Stomach (tissue), 9 donors: ENCODE data around the gene MFSD6. TPM values are rescaled to one million over a fixed set of nuclear protein-coding genes. Genes with fewer than 3 reads are reported as not detected.

Experiments
- DNase-seq, 2 donors: peaks; one replicate each; pipeline versions ENCODE4 v3.0.0 to v3.0.0-alpha.2; 2013 to 2019
- H3K27ac ChIP-seq, 5 donors: fragments of 200-600 bp in 4 of 5; sonication (generic) in 4 of 5; one replicate each; pipeline ENCODE4 v1.5.1; 2013 to 2019; ENCODE audit warnings: mild to moderate bottlenecking in 1 of 5, moderate library complexity in 1 of 5
- H3K27me3 ChIP-seq, 3 donors: fragments of 200-600 bp; sonication (generic); one replicate each; pipeline ENCODE4 v1.5.1; 2017 to 2019; ENCODE audit warnings: mixed run types in 1 of 3
- H3K36me3 ChIP-seq, 4 donors: fragments of 200-600 bp; sonication (generic); 1 replicate in 3 of 4; 2 replicates in 1 of 4; pipeline ENCODE4 v1.5.1; 2016 to 2019
- H3K4me1 ChIP-seq, 4 donors: fragments of 200-600 bp; sonication (generic); one replicate each; pipeline ENCODE4 v1.5.1; 2016 to 2019
- H3K4me3 ChIP-seq, 4 donors: fragments of 200-600 bp; sonication (generic) in 3 of 4; one replicate each; pipeline ENCODE4 v1.5.1; 2016 to 2019; ENCODE audit warnings: mild to moderate bottlenecking in 1 of 4
- H3K9me3 ChIP-seq, 4 donors: fragments of 200-600 bp; sonication (generic); one replicate each; pipeline ENCODE4 v1.5.1; 2016 to 2019
- EP300 ChIP-seq: sonication (generic); formaldehyde crosslinking; IDR thresholded peaks from one replicate; pipeline ENCODE4 v1.6.1; 2017; ENCODE audit warnings: antibody characterized with exemption
- POLR2A ChIP-seq, 4 donors: fragments of 450-650 bp; IDR thresholded peaks; one replicate each; pipeline ENCODE4 v1.6.1; 2016; ENCODE audit warnings: antibody characterized with exemption in 4 of 4, control low read depth in 2 of 4, mild to moderate bottlenecking in 1 of 4, moderate library complexity in 1 of 4
- POLR2AphosphoS5 ChIP-seq, 3 donors: sonication (generic); formaldehyde crosslinking; IDR thresholded peaks; one replicate each; pipeline ENCODE4 v1.6.1; 2016; ENCODE audit warnings: antibody characterized with exemption in 3 of 3
- WGBS, 5 donors: extraction: QIAGEN DNeasy Blood & Tissue Kit in 3 of 5; methylation state at CpG; one replicate each; pipeline versions ENCODE4 v1.1.5 to v1.1.7; 2013 to 2018; 5-methylcytosine and 5-hydroxymethylcytosine counted together
- intact Hi-C: fragments of 100-400 bp; cut with DNase I; formaldehyde crosslinking; loops from one replicate; pipeline ENCODE4 v1.15.1; 2023; ENCODE audit warnings: low total_unique reads
- polyA plus RNA-seq, 3 donors: library from polyadenylated mRNA; stranded (reverse); fragments of 200-250 nt; gene quantifications; one replicate each; pipeline ENCODE4 v1.2.3, GENCODE V29; 2013
- total RNA-seq, 5 donors: library from RNA; depleted of rRNA; stranded (reverse); fragments of >200 nt; gene quantifications; one replicate each; pipeline versions ENCODE4 v1.1.0 to v1.2.3, GENCODE V29; 2014 to 2016
- TF ChIP-seq, protein P1 (sequence below), 7 experiments: fragments of 450-650 bp in 4 of 7; fragments of 200-600 bp in 3 of 7; sonication (generic) in 3 of 7; IDR thresholded peaks; one replicate each; pipeline ENCODE4 v1.5.1; 2016 to 2019; ENCODE audit warnings: antibody characterized with exemption in 7 of 7, control low read depth in 2 of 7, mild to moderate bottlenecking in 1 of 7
- donor health status: healthy with polysubstance abuse.
- donor health status: Bipolar disorder and iron deficiency.
- donor health status: healthy.

Gene MFSD6
- total and polyA plus RNA-seq, 8 donors = 9.2 to 134 (median 37.2) TPM

- intact Hi-C loops = no loop called here
- WGBS, 5 donors = 59 to 75% (median 67%) methylated on average over 5 of the region's 5 CpGs
- peak overlapping the region in 2 of 4 donors; percentile 5 to 9 for H3K4me3 ChIP-seq
These were observed 137.6 kb downstream of the MFSD6 start for GRCh38 chr2:190545555-190546385.

DNA sequence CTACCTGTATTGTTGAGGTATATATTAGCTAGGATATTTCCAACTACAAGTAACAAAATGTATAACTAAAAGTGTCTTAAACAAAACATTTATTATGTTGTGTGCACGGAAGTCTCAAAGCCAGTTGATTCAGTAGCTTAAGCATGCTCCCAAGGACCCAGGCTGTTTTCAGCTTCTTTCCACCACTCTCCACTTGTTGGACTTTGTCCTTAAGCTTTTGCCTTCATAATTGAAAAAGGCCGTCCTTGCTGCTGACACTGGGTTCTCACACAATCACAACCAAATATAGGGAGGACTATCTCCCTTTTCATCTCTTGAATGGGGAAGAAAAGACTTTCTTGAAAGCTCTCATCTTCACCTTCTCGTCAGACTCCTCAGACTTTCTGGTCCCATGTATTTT is 138.6 kb downstream of the MFSD6 start:
- DNase-seq = peak in 1 of 2 donors; percentile 26
- no peak overlapping the region for H3K4me3 ChIP-seq
- peaks cover 0 to 7% (median 3%) of the 10 kb centered on the region in 4 donors for H3K9me3 ChIP-seq
- no peak overlapping the region for H3K27ac ChIP-seq
- TF ChIP-seq, protein P1, sequence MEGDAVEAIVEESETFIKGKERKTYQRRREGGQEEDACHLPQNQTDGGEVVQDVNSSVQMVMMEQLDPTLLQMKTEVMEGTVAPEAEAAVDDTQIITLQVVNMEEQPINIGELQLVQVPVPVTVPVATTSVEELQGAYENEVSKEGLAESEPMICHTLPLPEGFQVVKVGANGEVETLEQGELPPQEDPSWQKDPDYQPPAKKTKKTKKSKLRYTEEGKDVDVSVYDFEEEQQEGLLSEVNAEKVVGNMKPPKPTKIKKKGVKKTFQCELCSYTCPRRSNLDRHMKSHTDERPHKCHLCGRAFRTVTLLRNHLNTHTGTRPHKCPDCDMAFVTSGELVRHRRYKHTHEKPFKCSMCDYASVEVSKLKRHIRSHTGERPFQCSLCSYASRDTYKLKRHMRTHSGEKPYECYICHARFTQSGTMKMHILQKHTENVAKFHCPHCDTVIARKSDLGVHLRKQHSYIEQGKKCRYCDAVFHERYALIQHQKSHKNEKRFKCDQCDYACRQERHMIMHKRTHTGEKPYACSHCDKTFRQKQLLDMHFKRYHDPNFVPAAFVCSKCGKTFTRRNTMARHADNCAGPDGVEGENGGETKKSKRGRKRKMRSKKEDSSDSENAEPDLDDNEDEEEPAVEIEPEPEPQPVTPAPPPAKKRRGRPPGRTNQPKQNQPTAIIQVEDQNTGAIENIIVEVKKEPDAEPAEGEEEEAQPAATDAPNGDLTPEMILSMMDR (IDR thresholded peaks at IDR 0.05) = no peak
- TF ChIP-seq EP300 (no peak), POLR2AphosphoS5 (IDR thresholded peaks at IDR 0.05) (no peak), POLR2A (IDR thresholded peaks at IDR 0.05) (no peak)
- 58 to 78% (median 59%) methylated on average over 3 of the region's 3 CpGs for WGBS, 5 donors
- intact Hi-C loops = no loop called here
- no peaks in the 10 kb centered on the region for H3K36me3 ChIP-seq
- H3K27me3 ChIP-seq = no peaks in the 10 kb centered on the region
- H3K4me1 ChIP-seq = no peaks in the 10 kb centered on the region

More at GRCh38 chr2:190545555-190546385, 137.6 kb downstream of the MFSD6 start:
- TF ChIP-seq POLR2A (IDR thresholded peaks at IDR 0.05) = no peak
- TF ChIP-seq, protein P1 (IDR thresholded peaks at IDR 0.05) = no peak
- TF ChIP-seq POLR2AphosphoS5 (IDR thresholded peaks at IDR 0.05) = no peak
- no peak for TF ChIP-seq EP300
- Histone ChIP-seq H3K36me3 (no peaks in the 10 kb centered on the region), H3K9me3 (peaks cover 0 to 15% (median 8%) of the 10 kb centered on the region in 4 donors), H3K27ac (no peak overlapping the region), H3K27me3 (no peaks in the 10 kb centered on the region), H3K4me1 (no peaks in the 10 kb centered on the region)
- DNase-seq = no peak

DNA sequence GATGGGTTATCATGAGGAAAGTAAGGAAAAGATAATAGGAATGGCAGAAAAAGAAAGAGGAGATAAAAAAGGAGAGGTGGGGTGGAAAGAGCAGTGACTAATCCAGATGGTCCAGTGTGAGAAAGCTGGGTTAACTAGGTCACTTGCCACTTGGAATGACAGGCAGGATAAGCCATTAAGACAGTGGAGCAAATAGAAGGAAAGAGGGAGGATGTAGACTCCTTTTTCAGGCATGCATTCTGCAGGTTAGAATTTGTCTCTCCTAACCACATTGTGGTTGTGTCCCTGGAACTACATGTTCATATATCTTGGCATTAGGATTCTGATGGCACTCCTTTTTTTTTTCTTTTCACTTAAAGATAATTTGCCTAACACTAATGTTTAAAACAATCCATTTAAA is 139.7 kb downstream of the MFSD6 start:
- intact Hi-C loops = no loop called here

GRCh38 chr2:190550137-190550536 is 142.0 kb downstream of the MFSD6 start:
- TF ChIP-seq, protein P1 (IDR thresholded peaks at IDR 0.05) = no peak
- no peak for TF ChIP-seq EP300
- no peak for TF ChIP-seq POLR2AphosphoS5 (IDR thresholded peaks at IDR 0.05)
- TF ChIP-seq POLR2A (IDR thresholded peaks at IDR 0.05) = no peak
- Histone ChIP-seq H3K9me3 (no peaks in the 10 kb centered on the region), H3K36me3 (no peaks in the 10 kb centered on the region), H3K4me1 (no peaks in the 10 kb centered on the region), H3K4me3 (no peak overlapping the region), H3K27me3 (no peaks in the 10 kb centered on the region), H3K27ac (no peak overlapping the region)
- intact Hi-C loops = no loop called here
- 94 to 98% (median 96%) methylated on average over 3 of the region's 3 CpGs for WGBS, 5 donors
- no peak for DNase-seq

More for the DNA sequence above, 139.7 kb downstream of the MFSD6 start:
- H3K27me3 ChIP-seq = no peaks in the 10 kb centered on the region
- no peaks in the 10 kb centered on the region for H3K4me1 ChIP-seq
- H3K9me3 ChIP-seq = no peaks in the 10 kb centered on the region
- no peak overlapping the region for H3K4me3 ChIP-seq
- no peak for DNase-seq
- TF ChIP-seq POLR2A (IDR thresholded peaks at IDR 0.05) (no peak), POLR2AphosphoS5 (IDR thresholded peaks at IDR 0.05) (no peak)
- no peak overlapping the region for H3K27ac ChIP-seq
- H3K36me3 ChIP-seq = no peaks in the 10 kb centered on the region

Other genes starting within 250 kb of the MFSD6 start
- gene HIBCH, start 88.5 kb upstream of the MFSD6 start, total RNA-seq = 10 to 100 TPM; 10.3 to 93.3 (median 32.7) TPM
- 10 to 100 TPM; 12.8 to 23.5 (median 22.7) TPM for gene HIBCH, start 88.5 kb upstream of the MFSD6 start, polyA plus RNA-seq
- gene INPP1, start 64.8 kb upstream of the MFSD6 start, total RNA-seq = 10 to 100 TPM in 3 of 5 donors, 1 to 10 TPM in 1, not detected in 1; 4.2 to 51.0 (median 26.4) TPM
- gene INPP1, start 64.8 kb upstream of the MFSD6 start, polyA plus RNA-seq = 10 to 100 TPM in 2 of 3 donors, 1 to 10 TPM in 1; 8.3 to 32.3 (median 25.5) TPM
- 10 to 100 TPM in 2 of 5 donors, under 1 TPM in 1, not detected in 2; 0.89 to 18.7 (median 14.6) TPM for gene NEMP2, start 126.4 kb downstream of the MFSD6 start, total RNA-seq
- gene NEMP2, start 126.4 kb downstream of the MFSD6 start, polyA plus RNA-seq = 1 to 10 TPM in 2 of 3 donors, under 1 TPM in 1; 0.60 to 2.0 (median 1.1) TPM
- gene NAB1, start 240.7 kb downstream of the MFSD6 start, total RNA-seq = 100 to 1,000 TPM in 2 of 5 donors, 10 to 100 TPM in 3; 29.3 to 121 (median 61.6) TPM
- 10 to 100 TPM; 14.2 to 24.0 (median 18.4) TPM for gene NAB1, start 240.7 kb downstream of the MFSD6 start, polyA plus RNA-seq